Coronary artery (tissue), 2 donors: ENCODE measurements around the gene MAPKAPK2.

Experiments used
- DNase-seq: peaks from one replicate; pipeline ENCODE4 v3.0.0-alpha.2; 2017; ENCODE audit warnings: low spot score
- H3K27ac ChIP-seq, 2 donors: fragments of 200-600 bp; sonication (generic); one replicate each; pipeline ENCODE4 v1.5.1; 2016 to 2019
- H3K4me3 ChIP-seq: fragments of 200-600 bp; sonication (generic); 2 replicates; pipeline ENCODE4 v1.5.1; 2016; ENCODE audit warnings: mild to moderate bottlenecking, moderate library complexity
- TF ChIP-seq, protein P1 (sequence below): fragments of 200-600 bp; sonication (generic); IDR thresholded peaks from one replicate; pipeline ENCODE4 v1.5.1; 2019; ENCODE audit warnings: antibody characterized with exemption

The MAPKAPK2 gene

DNA sequence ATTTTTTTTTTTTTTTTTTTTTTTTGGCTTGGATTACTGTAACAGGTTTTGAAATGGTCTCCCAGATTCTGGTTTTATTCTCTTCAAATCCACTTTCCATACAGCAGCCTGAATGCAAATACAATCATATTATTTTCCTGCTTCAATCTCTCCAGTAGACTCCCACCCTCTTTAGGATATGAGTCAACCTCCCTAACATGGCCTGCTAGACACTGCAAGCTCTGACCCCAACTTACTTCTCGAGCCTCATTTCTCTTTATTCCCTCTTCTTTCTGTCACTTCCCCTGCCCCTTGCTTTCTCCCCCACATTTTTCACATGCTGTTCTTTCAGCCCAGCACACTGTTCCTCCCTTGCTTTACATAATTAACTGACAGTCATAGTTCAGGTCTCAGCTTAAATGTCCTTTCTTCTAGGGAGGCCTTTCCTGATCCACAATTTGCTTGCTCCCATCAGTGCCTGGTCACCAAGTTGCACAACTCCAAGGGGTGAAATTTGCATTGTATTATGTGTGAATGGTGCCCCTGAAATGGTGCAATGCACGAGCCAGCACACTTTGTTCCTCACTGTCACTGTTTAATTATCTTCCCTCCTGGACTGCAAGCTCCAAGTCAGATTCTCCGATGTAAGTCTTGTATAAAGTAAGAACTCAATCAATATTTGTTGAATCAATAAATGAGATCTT, 63.8 kb downstream of the MAPKAPK2 start:
- DNase-seq: no peak
- TF ChIP-seq, protein P1, sequence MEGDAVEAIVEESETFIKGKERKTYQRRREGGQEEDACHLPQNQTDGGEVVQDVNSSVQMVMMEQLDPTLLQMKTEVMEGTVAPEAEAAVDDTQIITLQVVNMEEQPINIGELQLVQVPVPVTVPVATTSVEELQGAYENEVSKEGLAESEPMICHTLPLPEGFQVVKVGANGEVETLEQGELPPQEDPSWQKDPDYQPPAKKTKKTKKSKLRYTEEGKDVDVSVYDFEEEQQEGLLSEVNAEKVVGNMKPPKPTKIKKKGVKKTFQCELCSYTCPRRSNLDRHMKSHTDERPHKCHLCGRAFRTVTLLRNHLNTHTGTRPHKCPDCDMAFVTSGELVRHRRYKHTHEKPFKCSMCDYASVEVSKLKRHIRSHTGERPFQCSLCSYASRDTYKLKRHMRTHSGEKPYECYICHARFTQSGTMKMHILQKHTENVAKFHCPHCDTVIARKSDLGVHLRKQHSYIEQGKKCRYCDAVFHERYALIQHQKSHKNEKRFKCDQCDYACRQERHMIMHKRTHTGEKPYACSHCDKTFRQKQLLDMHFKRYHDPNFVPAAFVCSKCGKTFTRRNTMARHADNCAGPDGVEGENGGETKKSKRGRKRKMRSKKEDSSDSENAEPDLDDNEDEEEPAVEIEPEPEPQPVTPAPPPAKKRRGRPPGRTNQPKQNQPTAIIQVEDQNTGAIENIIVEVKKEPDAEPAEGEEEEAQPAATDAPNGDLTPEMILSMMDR: no peak
- Histone ChIP-seq H3K4me3 (no peak overlapping the region), H3K27ac (no peak overlapping the region)

- DNase-seq: no peak
- TF ChIP-seq, protein P1: no peak
- Histone ChIP-seq H3K27ac (no peak overlapping the region), H3K4me3 (no peak overlapping the region)
Measured at GRCh38 chr1:206751891-206752290, 67.2 kb downstream of the MAPKAPK2 start.

DNA sequence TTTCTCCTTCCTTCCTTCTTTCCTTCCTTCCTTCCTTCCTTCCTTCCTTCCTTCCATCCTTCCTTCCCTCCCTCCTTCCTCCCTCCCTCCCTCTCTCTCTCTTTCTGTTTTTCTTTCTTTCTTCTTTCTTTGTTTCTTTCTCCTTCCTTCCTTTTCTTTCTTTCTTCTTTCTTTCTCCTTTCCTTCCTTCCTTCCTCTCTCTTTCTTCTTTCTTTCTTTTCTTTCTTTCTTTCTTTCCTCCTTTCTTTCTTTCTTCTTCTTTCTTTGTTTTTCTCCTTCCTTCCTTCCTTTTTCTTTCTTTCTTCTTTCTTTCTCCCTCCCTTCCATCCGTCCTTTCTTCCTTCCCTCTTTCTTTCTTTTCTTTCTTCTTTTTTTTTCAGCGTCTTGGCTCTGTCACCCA, 67.8 kb downstream of the MAPKAPK2 start:
- no peak overlapping the region for H3K4me3 ChIP-seq
- H3K27ac ChIP-seq: no peak overlapping the region
- TF ChIP-seq, protein P1: no peak

DNA sequence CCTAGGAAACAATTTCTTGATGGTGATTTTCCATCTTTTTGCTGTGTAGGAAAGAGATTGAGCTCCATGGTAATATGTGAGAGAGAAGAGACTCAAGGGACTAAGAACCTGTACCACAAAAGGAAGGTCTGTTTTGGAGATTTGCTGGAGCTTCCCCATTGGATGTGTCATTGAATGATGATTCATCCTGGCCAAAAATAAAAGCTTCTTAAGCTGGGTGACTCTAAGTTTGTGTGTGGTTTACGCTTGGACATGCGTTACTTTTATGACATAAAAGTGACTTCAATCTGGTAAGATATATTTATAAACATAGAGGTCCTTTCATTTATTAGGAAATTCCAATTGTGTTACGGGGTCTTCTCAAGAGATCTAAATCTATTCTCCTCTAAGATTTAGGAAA, 68.4 kb downstream of the MAPKAPK2 start:
- no peak overlapping the region for H3K27ac ChIP-seq
- DNase-seq: no peak
- TF ChIP-seq, protein P1: no peak

More for the DNA sequence above, 67.8 kb downstream of the MAPKAPK2 start:
- DNase-seq: no peak

DNA sequence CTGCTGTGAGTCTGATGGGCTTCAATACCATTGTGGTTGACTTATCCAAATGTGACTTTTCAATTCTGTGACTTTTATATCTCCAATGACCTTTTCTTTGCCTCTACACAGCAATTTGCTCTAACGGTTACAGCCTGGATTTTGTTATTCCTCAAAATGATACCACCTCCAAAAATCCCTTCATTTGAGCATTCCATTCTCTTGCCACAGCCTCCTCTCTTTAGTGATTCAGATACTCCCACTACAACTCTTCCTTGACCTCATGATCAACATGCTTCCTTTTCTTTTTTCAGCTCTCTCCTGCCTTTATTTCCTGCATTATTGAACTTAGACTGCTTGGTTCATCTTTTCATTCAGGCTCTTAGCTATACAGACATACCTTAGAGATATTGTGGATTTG, 69.3 kb downstream of the MAPKAPK2 start:
- TF ChIP-seq, protein P1: no peak
- H3K4me3 ChIP-seq: no peak overlapping the region
- no peak overlapping the region for H3K27ac ChIP-seq
- DNase-seq: no peak

More for the DNA sequence above, 68.4 kb downstream of the MAPKAPK2 start:
- H3K4me3 ChIP-seq: no peak overlapping the region

- TF ChIP-seq, protein P1: no peak
Measured at GRCh38 chr1:206757524-206758266, 73.0 kb downstream of the MAPKAPK2 start.

GRCh38 chr1:206760590-206760989, 75.9 kb downstream of the MAPKAPK2 start:
- Histone ChIP-seq H3K4me3 (no peak overlapping the region), H3K27ac (no peak overlapping the region)
- no peak for DNase-seq
- TF ChIP-seq, protein P1: no peak

More at GRCh38 chr1:206757524-206758266, 73.0 kb downstream of the MAPKAPK2 start:
- no peak overlapping the region for H3K27ac ChIP-seq
- no peak for DNase-seq
- H3K4me3 ChIP-seq: no peak overlapping the region
